HCT116 (cell line): ENCODE data around the gene DOCK2.

Experiments
- ATF3 ChIP-seq: IDR thresholded peaks from 2 replicates; pipeline ENCODE4 v1.6.1; 2012
- CTCF ChIP-seq, 3 experiments: fragments of 200-600 bp in 1 of 3; sonication (generic) in 1 of 3; IDR thresholded peaks in 2 of 3; conservative IDR thresholded peaks in 1 of 3; 2 replicates each; pipeline ENCODE4 v1.5.1; 2012 to 2017; ENCODE audit warnings: low read depth in 2 of 3, low read length in 2 of 3, antibody characterized with exemption in 1 of 3, borderline replicate concordance in 1 of 3, control low read depth in 1 of 3, mild to moderate bottlenecking in 1 of 3, mixed read lengths in 1 of 3, mixed run types in 1 of 3, moderate library complexity in 1 of 3; ENCODE audit not compliant: insufficient read depth in 1 of 3
- EZH2phosphoT487 ChIP-seq: fragments of 200-600 bp; IDR thresholded peaks from 2 replicates; pipeline ENCODE4 v1.6.1; 2018; ENCODE audit warnings: antibody characterized with exemption, borderline replicate concordance
- RAD21 ChIP-seq: IDR thresholded peaks from 2 replicates; pipeline ENCODE4 v1.6.1; 2012; ENCODE audit warnings: low read depth, mild to moderate bottlenecking
- REST ChIP-seq: IDR thresholded peaks from 2 replicates; pipeline ENCODE4 v1.6.1; 2012; ENCODE audit warnings: low read depth
- SIN3A ChIP-seq: IDR thresholded peaks from 2 replicates; pipeline ENCODE4 v1.6.1; 2012; ENCODE audit warnings: low read depth
- ZBTB33 ChIP-seq: IDR thresholded peaks from 2 replicates; pipeline ENCODE4 v1.6.1; 2011; ENCODE audit warnings: mild to moderate bottlenecking, low read length, moderate library complexity; ENCODE audit not compliant: insufficient replicate concordance; ENCODE audit errors: extremely low read depth
- ZNF274 ChIP-seq: fragments of 200-500 bp; sonication (Bioruptor generic); IDR thresholded peaks from 2 replicates; pipeline ENCODE4 v1.6.1; 2014; ENCODE audit warnings: mild to moderate bottlenecking, low read depth, low read length, inconsistent platforms

- TF ChIP-seq SIN3A (no peak), ZNF274 (no peak), EZH2phosphoT487 (no peak), CTCF (IDR thresholded peaks at IDR 0.05 in 2 of 3, conservative IDR thresholded peaks at IDR 0.05 in 1 of 3; ENCODE audit: borderline replicate concordance in 1 of 3, insufficient read depth in 1 of 3, low read depth in 2 of 3, low read length in 2 of 3) (no peak), RAD21 (no peak), REST (no peak), ATF3 (no peak), ZBTB33 (no peak)
Measured at GRCh38 chr5:169745441-169746146, 108.5 kb downstream of the DOCK2 start.
